Activated CD8-positive, alpha-beta memory T cell treated with anti-CD3 and anti-CD28 coated beads, Interleukin-2, amount 50 U/mL, for 4 hours (primary cell): ENCODE results near the gene MEF2B.

Experiments
- DNase-seq: peaks from one replicate; pipeline ENCODE4 v3.0.0-alpha.2; 2020

Gene MEF2B

DNA sequence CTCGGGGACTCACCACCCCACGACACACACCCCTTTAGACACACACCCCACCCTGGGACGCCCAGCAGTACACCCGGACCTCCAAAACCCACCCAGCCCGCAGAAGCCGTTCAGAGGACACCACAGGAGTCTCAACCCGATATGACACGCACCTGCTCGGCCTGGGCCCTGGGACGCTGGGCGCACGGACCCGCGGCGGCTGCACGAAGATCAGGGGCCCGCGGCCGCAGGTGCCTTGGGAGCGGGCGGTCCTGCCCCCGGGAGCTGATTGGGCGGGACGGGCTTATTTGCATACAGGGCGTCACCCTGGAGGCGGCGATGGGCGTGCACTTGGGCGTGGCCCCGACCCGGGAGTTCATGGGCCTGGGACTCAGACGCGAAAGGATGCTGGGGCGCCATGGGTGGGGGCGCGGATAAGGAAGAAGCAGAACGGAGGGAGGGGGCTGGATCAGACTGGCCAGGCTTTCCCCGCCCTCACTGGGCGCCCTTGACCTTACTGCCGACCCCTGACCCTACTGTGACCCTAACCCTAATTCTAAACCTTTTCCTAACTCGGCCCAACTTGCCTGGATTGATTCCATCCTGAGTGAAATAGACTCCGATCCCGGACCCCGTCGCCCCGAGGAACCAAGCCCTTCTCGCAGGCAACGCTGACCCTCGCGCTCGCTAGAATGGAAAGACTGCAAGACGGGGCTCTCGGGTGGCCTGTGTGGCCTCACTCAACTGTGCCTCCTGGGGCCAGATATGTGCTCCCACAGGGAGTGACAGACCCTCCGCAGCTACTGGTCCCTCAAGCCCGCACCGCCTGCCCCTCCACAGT, at the start of gene MEF2B:
Gene MEF2B (minus strand): TSS at position 211 of the 820 bp plus-strand sequence. CDS start 19,528 bp downstream, outside the sequence.
- peak; percentile 71 for DNase-seq

DNA sequence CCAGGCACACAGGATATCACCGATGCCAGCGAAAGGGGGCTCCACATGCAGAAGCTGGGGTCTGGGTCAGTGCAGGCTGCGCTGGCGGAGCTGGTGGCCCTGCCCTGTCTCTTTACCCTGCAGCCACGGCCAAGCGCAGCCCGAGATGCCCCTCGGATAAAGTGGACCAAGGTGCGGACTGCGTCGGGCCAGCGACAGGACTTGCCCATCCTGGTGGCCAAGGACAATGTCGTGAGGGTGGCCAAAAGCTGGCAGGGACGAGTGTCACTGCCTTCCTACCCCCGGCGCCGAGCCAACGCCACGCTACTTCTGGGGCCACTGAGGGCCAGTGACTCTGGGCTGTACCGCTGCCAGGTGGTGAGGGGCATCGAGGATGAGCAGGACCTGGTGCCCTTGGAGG, 48.8 kb upstream of the MEF2B start:
- no peak for DNase-seq

DNA sequence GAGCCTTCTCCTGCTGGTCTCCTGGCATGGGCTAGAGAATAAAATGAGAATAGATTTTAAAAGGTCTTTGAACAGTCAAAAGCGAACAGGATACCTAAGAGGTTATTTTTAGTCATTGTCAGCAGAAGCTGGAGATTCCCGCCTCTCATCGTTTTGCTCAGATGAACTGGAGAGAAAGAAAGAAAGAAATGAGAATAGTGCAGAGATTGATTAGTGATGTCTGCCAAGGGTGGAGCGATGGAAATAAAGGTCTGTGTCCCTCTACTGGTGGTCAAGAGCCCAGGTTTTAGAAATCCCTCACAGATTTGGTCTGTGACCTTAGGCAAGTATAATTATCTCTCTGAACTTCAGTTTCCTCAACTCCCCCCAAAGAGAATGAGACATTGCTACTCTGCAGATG, 47.0 kb upstream of the MEF2B start:
- DNase-seq = no peak

DNA sequence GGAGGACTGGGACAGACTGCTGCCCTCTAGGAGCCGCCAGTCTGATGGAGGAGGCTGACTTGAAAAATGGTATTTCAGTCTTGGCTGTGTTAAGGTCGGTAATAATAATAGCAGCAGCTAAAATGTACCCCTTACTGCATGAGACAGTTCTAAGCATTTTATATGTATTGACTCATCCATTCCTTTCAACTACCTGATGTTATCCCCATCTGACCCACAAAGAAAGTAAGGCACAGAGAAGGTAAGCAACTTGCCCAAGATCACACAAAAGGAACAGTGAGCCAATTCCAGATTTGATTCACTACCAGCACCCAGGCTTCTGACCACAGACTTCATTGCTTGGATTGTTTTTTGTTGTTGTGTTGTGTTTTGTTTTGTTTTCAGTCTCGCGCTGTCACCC, 45.7 kb upstream of the MEF2B start:
- no peak for DNase-seq

DNA sequence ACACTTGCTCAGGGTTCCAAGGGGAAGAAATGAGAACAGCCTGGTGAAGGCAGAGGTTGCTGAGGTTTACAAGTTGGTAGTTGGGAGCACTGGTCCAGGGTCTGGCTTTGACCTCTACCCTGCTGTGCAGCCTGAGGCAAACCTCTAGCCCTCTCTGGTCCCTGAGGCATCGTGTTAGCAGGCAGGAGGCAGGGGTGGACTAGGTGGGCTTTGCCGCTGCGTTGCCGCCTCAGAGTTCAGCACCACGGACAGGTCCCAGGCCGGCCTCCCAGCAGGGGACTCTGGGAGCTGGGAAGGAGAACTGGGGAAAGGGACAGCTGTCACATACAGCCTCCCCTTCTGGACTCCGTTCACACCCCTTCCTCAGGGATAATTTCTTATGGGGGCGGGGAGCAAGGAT, 44.8 kb upstream of the MEF2B start:
- DNase-seq = no peak

DNA sequence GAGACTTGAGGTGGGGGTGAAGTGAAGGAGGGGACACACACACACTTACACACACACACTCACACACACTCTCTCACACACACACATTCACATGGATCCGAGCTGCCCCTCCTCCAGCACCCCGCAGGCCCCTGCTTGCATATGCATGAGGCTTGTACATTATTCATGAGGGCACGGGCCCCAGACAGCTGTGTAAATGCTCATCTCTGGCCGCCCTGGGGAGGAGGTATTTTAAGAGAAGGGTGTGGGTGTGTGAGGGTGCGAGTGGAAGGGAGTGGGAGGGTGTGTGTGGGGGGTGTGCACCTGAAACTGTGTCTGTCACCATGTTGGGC, 44.1 kb upstream of the MEF2B start:
- no peak for DNase-seq

DNA sequence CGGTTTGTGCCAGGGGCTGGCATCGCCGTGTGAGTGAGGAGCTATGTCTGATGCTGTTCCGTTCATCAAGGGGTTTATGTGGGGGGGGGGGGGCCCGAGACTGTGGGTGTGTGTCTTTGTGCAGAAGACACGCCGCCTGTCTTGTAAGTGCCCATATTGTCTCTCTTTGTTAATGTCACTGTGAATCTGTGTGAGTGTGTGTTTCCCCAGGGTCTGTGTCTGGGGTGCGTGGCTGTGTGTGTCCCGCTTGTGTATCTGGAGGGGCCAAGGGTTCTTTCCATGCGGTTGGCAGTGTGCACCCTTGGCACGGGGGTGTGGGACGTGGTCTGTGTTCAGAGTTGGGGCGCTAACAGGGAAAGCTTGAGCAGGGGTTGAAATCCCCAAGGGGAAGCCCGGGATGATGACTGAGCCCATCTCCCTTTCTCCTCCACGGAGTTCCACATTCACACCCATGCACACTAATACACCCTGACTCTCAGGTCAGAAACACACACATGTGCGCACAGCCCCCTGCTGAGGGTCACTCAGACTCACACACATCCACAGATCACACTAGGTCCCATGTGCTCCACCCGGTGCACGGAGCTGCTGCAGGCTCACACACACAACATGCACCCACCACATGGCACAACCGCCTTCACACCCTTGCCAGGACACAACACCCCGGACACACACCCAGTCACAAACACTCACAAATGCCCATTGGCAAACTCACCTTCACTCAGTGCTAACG, 43.5 kb upstream of the MEF2B start:
- no peak for DNase-seq

DNA sequence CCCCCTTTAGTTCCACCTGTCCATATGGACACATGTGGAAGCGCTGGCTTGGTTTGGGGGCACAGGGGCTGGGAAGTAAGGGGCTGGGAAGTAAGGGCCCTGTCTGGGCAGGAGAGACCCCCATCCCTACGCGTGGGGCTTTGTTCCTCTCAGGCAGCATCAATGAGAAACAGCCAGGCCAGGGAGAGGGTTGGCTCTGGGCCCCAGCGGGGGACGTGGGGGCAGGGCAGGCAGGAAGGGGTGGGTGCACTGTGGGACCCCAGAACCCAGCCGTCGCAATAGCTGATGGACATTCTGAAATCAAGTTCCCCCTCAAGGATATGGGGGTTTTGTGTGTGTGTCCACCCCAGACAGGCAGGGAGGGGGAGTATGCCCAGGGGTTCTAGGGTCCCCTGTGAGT, 42.9 kb upstream of the MEF2B start:
- no peak for DNase-seq

DNA sequence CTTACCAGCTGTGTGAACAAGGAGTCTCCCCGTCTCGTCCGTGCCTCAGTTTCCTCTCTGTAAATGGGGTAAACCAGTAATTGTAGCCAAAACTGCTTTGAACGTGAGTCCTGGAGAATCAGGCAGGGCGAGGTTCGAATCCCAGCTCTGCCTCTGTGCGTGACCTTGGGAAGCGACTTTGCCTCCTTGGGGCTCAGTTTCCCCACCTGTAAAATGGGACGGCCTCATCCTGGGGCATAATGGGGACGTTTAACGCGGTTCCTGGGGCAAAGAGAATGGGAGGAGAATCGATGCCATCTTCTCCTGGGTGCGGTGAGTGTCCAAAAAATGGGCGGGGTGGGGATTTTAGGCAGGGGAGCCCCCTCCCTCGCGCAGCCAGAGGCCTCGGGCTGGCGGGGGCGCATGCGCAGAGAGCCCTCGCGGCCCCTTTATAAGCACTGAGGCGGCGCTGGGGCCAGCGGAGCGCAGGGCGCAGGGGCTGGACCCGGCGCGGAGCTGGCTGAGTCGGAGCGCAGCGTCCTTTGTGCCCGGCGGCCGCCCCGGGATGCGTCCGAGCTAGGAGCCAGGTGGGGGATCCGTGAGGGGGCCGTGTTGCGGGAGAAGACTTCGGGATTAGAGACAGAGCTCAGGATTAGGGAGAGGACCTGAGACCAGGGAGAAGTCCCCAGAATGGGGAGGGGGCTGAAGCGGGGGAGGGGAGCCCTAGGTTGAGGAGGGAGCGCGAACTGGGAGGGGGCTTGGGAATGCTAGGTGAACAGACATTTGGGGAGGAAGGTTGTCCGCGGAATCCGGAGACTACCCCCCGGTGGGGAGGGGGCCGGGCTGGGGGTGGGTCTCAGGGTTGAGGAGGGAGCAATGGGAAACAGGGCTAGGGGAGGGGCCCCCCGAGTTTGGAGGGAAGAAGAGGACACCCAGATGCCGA, 41.7 kb upstream of the MEF2B start, which contains the start of gene NCAN:
Gene NCAN (plus strand): TSS at position 460 of the 922 bp plus-strand sequence. CDS start 4,996 bp downstream, outside the sequence.
- no peak for DNase-seq

DNA sequence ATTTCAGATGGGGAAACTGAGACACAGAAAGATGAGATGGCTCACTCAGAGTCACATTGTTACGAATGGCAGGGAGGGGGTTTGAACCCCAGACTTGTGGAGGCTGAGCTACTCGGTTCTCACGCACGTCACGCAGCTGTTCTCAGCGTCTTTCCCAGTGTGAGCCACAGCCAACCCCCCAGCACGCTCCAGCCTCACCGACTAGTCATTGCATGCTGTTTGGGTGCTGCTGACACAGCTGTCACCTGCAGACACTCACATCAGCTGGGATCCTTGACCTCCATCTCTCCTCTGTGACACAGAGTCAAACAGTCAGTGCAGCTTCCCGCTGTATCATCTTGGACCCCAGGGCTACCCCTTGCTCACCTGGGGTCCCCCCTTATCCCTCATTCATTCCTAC, 39.3 kb upstream of the MEF2B start:
- no peak for DNase-seq

DNA sequence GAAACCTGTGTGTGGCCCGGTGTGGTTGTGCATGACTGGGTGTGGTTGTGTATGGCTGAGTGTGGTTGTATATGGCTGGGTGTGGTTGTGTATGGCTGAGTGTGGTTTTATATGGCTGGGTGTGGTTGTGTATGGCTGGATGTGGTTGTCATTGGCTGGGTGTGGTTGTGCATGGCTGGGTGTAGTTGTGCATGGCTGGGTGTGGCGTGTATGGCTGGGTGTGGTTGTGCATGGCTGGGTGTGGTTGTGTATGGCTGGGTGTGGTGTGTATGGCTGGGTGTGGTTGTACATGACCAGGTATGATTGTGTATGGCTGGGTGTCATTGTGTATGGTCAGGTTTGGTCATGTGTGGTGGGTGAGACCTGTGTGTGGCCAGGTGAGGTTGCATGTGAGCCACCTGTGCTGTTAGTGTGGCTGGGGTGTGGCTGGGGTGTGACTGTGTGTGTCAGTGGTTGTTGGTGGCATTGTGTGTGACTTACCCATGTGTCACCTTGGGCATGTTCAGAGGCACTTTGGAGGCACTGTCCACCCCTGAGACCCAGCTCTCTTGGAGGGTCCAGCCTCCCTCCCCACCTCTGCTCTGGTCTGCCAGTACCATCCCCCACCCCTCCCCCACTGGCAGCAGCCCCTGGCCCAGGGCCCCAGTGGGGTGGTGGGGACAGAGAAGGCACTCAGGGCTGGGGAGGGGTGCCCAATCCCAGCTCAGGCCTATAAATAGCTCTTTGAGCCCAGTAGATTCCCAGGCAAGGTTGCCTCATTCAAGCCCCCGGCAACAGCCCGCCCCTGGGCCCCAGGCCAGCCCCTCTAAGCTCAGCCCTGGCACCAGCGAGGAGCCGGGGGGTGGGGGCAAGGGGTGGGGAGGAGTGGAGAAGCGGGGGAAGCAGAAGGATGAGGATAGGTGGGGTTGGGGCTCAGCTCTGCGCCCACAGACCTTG, 37.8 kb upstream of the MEF2B start:
- no peak for DNase-seq

DNA sequence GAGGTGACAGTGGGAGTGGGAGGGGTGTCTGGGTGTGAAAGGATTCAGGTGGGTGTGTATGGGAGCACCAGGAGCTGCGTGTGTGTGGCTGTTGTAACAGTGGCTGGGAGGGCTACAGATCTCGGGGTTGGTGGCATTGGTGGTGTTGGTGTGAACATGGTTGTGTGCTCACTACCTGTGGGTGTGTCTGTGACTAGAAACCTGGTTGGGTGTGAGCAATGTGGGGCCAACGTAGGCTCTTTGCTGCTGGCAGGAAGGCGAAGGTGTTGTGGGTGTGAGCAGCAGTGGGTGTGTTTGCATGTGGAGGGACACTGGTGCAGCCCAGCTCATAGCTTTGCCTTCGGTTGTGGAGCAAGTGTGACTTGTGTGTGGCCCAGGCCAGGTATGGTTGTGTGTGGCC, 36.9 kb upstream of the MEF2B start:
- DNase-seq = no peak

DNA sequence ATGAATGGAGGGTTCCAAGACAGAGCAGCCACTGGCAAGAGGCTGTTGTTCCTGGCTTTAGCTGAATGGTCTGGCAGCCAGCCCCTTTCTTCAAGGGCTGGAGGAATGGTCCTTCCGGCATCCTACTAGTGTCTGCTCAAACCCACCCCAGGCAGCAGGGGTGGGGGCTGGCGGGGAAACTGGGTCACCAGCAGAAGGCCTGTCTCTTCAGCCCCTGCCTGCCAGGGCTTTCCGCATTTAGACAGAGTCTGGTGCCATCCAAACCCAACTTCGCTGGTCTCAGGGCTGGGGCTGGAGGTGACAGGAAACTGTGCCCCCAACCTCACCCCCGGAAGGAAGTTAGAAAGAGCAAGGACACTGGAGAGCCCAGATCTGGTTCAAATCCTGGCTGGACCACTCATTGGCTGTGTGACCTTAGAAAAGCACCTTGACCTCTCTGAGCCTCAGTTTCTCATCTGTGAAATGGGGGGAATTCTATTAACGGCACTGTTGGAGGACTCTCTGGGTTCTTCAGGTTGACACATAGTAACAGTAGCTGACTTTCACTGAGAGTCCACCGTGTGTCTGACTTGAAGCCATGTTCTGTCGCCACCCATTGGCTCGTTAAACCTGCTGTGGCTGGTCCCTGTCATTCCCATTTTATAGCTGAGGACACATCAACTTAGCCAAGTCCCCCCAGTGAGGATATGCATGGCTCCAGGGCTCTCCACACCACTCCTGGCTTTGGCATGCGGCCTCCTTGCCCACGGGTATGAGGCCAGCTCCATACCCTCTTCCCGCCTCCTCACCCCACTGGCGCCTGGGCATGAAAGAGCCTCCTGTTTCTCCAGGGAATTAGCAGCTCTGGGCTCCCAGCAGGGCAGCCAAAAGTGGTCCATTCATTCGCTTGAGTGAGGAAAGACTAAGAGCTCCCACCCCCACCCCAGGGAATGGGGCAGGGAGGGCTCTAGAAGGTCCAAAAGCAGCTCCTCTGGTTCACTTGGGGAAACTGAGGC, 35.6 kb upstream of the MEF2B start:
- DNase-seq = no peak

DNA sequence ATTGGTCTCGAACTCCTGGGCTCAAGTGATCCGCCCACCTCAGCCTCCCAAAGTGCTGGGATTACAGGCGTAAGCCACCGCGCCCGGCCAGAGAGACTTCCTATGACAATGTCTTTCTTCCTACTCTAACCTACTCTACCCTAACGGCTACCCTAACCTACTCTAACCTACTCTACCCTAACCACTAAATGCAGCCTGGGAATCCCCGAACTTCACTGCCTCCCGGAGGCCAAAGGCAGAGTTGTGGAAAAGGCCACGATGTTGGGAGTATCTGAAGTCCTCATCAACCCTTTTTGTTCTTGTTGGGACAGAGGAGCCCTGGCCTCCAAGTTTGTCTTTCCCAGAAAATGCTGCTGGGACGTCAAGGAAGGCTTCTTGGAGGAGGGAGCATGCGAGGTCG, 34.1 kb upstream of the MEF2B start:
- DNase-seq = no peak

DNA sequence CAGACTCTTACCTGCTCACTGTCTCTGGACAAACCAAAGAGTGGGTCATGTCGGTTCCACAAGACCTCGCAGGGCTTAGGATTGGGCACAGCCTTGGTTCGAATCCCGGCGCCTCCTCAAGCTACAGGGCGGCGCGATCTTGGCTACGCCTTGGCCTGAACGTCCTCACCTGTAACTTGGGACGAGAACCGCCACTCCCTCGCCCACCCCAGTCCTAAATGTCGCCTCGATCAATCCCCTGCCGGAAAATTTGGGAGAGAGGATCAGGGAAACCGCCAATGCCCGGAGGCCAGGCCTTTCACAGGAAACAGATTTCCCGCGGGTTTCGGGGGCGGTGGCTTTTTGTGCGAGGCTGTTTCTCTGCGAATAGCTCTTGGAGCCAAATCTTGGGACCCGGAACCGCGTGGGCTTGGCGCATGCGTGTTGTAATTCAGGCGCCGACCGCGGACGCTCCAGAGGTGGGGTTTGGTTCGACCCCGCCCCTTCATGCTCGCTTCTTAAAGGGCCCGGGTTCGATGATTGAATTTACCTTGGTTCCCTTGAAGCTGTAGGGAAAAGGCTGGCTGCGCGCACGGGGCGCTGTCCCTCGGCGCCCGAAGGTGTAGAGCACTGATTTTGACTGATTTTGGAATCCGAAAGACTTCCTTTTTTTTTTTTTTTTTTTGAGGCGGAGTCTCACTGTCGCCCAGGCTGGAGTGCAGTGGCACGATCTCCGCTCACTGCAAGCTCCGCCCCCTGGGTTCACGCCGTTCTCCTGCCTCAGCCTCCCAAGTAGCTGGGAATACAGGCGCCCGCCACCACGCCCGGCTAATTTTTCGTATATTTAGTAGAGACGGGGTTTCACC, 33.2 kb upstream of the MEF2B start, which contains the start of gene NR2C2AP:
Gene NR2C2AP (minus strand): TSS at position 403 of the 845 bp plus-strand sequence. CDS start 354 bp downstream, at position 49.
- DNase-seq = peak; percentile 93

DNA sequence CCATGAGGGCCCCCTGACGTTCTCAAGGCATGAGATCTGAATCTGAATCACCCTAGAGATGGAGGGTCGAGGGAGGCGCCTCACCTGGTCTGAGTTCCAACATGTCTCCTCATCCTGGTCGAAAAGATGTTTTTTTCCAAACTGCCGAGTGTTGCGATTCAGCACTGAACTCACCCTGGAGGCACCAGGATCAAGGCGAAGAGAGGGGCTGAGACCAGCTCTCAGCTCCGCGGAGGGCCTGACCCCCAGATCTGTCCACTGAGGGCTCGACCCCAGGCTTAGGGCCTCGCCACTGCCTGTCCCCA, 32.6 kb upstream of the MEF2B start:
- no peak for DNase-seq

DNA sequence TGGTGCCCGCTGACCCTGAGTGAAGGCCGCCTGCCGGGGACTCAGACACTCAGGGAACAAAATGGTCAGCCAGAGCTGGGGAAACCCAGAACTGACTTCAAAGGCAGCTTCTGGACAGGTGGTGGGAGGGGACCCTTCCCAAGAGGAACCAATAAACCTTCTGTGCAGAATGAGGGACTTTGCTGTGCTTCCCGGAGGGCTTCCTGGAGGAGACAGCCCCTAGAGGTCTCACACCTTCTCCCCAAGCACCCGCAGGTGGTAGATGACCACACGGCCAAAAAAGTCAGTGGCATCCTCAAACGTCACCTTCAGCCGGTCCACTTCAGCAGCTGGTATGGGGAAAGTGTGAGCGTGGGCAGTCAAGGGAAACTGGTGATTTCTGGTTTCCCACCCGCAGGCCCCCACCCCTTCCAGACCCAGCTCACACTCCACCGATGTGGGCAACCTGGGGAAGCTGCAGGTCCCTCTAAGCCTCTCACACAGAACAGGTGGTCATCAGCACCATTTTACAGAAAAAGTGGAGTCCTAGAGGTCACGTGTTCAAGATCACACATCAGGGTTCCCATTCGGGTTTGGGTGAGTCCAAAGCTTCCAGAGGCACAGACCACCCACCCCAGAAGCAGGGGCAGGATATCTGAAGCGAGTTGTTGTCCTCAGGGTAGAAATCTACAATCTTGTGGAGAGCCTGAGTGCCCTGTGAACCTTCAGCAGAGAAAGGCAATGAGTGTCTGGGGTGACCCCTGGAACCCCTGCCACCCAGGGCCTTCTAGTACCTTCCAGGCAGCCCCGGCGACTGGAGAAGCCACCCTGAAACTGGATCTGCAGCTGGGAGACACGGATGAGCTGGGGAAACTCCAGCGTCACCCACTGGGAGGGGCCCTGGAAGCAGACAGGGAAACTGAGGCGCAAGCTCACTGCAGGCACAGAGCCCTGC, 31.9 kb upstream of the MEF2B start:
- no peak for DNase-seq

DNA sequence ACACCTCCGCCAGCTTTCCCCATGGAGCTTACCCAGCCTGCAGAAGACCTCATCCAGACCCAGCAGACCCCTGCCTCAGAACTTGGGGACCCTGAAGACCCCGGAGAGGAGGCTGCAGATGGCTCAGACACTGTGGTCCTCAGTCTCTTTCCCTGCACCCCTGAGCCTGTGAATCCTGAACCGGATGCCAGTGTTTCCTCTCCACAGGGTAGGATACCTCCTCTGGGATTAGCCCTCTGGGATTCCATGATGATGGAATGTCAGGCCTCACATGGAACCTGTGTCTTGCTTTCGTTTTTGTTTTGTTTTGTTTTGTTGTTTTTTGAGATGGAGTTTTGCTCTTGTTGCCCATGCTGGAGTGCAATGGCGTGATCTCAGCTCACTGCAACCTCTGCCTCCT, 23.9 kb upstream of the MEF2B start:
- no peak for DNase-seq
